RPMI8226 (cell line): ENCODE results near the gene NCOA1.
"Not testable (repeated sequence)": the region's sequence is repeated elsewhere in the genome, so short reads cannot be mapped to it uniquely, and the experiment has no call there.

Experiments used
- DNase-seq: peaks from one replicate; pipeline ENCODE4 v3.0.0-alpha.2; 2015

NCOA1 gene

DNA sequence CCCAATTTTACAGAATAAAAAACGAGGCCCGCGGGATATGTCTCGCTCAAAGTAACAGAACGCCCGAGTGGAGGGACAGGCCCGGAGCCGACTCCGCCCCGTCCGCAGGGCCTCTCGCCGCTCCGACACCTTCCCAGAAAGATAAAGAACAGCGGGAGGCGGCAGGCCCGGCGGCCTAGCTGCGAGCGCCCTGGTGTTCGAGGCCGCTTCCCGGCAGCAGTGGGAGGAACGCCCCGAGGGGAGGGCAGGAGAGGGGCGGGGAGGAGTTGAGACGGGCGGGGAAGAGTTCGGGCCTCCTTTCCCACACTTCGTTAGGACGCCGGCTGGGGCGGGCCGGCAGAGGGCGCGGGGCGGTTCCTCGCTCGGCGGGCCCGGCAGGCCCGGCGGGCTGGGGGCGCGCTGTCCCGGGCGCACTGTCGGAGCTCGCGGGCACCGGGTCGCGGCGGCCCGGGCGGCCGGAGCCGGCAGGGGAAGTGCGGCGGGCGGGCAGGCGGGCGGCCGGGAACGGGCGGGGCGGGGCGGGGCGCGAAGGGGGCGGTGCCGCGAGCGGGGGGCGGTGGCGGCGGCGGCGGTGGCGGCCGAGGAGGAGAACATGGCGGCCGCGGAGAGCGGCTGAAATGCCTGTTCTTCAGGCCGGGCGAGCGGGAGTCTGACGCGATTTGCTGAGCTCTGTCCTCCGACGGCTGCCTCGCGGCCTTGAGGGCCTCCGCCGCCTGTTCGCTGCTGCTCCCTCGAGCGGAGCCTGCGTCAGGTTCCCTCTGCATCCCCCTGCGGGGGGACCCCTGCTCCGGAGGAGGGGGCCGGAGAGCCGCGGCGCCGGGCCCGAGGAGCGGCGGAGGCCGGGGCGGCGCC, at the start of gene NCOA1:
NCOA1 (plus strand) TSS at position 565 of the 852 bp plus-strand sequence. CDS start 167,424 bp downstream, outside the sequence.
- DNase-seq = peak; percentile 90

DNA sequence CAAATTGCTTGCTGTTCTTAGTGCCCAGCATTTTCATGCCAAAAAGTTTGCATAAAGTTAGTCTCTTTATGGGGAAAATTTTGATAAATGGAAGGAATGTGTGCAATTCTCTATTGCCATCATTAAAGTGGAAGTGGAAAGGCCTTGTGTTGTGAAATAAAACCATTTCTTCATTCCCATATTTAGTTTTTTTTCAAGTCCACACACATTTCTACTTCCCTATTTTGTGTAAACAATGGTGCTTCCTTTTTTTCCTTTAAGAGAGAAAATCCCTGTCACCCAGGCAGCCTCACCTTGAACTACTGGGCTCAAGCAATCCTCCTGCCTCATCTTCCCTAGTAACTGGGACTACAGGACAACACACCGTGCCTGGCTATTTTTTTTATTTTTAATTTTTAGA, 42.3 kb upstream of the NCOA1 start:
- no peak for DNase-seq

DNA sequence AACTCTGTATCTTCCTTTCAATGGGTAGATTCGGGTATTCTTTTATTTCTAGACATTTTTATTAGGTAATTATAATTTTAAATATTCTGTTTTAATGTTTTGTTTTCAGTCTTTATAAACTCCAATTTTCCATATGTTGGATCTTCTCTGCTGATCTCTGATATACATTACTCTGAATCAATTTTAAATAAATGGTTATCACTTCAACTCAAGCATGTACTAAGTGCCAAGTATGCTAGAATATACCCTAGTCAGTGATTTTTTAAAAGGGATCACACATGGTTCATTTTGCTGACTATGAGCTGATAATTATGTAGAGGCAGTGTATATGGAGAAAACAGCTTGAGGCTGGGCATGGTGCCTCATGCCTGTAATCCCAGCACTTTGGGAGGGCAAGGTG, 41.7 kb upstream of the NCOA1 start:
- no peak for DNase-seq

DNA sequence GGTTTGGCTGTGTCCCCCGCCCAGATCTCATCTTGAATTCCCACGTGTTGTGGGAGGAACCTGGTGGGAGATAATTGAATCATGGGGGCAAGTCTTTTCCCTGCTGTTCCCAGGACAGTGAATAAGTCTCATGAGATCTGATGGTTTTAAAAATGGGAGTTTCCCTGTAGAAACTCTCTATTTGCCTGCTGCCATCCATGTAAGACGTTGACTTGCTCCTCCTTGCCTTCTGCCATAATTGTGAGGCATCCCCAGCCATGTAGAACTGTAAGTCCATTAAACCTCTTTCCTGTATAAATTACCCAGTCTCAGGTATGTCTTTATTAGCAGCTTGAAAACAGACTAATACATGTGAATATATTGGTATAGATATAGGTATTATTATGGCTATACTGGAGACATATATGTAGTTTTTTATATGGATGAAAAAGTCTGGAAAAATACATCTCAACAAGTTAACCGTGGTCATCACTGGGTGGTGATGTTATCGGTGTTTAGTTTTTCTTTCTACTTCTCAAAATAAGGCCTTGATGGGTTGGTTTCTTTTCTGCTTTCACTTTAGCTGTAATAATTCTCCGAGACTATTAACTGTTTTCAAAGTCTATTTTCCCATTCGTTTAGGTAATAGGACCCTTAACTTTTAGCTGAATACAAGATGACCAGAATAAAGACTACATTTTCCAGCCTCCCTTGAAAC, 39.1 kb upstream of the NCOA1 start:
- DNase-seq = no peak

DNA sequence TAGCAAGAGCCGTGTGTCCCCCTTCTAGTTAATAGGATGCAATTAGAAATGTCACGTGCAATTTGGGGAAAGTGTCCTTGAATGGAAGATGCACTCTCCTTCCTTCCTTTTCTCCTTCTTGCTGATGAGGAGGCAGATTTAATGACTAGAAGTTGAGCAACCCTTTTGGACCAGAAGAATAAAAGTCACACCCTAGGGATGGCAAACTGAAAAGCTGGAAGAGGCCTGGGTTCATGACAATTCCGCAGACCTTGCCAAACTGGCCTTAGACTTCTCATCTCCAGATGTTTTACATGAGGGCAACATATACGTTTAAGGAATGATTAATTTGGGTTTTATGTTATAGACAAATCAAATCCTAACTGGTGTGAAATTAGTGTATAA, 38.6 kb upstream of the NCOA1 start:
- no peak for DNase-seq

GRCh38 chr2:24453379-24454073, 37.5 kb upstream of the NCOA1 start:
- DNase-seq = no peak

DNA sequence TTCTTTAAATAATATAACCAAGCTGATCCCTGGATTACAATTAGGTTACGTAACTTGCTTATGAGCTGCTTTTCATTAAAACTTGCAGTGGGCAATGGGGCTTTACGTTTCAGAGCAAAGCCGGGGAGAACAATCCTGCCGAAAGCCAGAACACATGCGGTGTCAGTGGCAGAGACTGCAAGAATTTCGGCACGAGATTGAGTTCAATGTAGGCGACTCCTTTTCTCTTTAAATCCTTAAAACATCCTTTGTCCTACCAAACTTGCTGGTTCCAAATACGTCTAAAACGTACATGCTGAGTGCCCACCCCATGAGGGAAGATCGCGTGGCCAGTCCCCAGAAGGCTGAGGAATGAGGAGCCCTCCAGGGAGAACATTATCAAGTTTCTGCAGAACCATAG, 36.8 kb upstream of the NCOA1 start:
- DNase-seq = no peak

GRCh38 chr2:24456599-24457556, 34.2 kb upstream of the NCOA1 start:
- DNase-seq = no peak

GRCh38 chr2:24457696-24458386, 33.2 kb upstream of the NCOA1 start:
- DNase-seq = no peak

- DNase-seq = no peak
Measured at GRCh38 chr2:24459224-24460161, 31.6 kb upstream of the NCOA1 start.

- no peak for DNase-seq
Measured at GRCh38 chr2:24461685-24462084, 29.4 kb upstream of the NCOA1 start.

DNA sequence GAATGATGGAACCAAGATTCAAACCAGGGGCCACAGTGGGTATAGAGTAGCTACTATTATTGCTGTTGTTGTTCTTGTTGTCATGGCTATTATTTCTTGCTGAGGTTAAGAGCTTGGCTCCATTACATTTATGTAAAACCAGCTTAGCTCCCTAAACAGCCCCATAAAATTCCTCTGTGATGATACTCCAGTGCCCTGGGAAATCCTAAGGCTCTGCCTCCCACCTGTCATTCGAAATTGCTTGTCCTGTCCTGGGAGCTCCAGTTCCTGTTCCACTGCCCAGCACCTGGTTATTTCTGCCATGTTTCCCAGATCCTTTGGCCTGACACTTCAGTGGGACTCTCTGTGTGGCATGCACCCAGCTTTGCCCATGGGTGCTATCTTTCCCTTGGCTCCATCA, 27.8 kb upstream of the NCOA1 start:
- DNase-seq = no peak

- DNase-seq = no peak
Measured at GRCh38 chr2:24466871-24467870, 23.9 kb upstream of the NCOA1 start.

DNA sequence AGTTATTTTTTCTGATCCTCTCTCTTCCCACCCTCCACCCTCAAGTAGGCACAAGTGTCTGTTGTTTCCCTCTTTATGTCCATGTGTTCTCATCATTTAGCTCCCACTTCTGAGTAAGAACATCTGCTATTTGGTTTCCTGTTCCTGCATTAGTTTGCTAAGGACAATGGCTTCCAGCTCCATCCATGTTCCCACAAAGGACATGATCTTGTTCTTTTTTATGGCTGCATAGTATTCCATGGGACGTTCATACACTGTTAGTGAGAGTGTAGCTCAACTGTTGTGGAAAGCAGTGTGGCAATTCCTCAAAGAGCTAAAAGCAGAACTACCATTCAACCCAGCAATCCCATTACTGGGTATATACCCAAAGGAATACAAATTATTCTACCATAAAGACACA, 22.6 kb upstream of the NCOA1 start:
- DNase-seq = not testable (repeated sequence)

DNA sequence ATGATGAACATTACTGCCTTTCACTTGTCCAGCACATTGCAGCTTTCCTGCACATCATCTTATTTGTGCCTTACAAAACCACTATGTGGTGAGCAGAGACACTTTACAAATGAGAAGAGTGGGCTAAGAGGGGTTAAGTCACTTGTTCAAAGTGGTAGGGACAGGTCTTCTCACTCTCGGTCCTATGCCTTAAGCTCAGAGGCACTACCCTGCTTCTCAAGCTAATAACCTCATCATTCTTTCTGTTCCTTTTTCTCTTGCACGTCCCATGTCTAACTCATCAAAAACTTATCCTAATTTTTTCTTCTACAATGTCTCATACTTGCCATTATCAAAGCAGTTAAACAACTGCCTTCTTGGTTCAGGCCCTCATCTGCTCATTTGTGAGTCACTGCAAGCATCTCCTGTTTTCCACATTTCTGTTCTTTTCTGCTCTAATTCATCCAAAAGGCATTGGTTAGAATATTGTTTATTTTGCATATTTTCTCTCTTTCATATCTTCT, 21.9 kb upstream of the NCOA1 start:
- DNase-seq = no peak

GRCh38 chr2:24471662-24472061, 19.4 kb upstream of the NCOA1 start:
- DNase-seq = no peak

GRCh38 chr2:24472416-24472815, 18.6 kb upstream of the NCOA1 start:
- DNase-seq = no peak

GRCh38 chr2:24473626-24474025, 17.4 kb upstream of the NCOA1 start:
- no peak for DNase-seq

DNA sequence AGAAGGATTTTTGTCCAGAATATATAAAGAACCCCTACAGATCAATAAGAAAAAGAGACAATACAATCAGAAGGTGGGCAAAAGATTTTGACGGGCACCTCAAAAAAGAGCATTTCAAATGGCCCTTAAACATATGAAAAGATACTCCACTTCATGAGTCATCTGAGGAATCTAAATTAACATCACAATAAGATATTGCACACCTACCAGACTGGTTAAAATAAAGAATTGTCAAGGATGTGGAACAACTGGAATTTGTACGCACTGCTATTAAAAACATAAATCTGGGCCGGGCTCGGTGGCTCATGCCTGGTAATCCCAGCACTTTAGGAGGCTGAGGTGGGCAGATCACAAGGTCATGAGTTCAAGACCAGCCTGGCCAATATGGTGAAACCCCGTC, 17.0 kb upstream of the NCOA1 start:
- no peak for DNase-seq
